NCI-H2171 treated with DMSO at 0.1 percent for 48 hours (cell line): ENCODE measurements around the gene KRT6C.

Source experiments
- DNase-seq: peaks from one replicate; lab custom pipeline; 2025; lab: John Stamatoyannopoulos, UW

The KRT6C gene

GRCh38 chr12:52473768-52474167, at the start of gene KRT6C:
KRT6C (minus strand) TSS chr12:52473805; CDS start chr12:52473737, 68 bp downstream.
- no peak for DNase-seq

GRCh38 chr12:52522346-52523011, 48.9 kb upstream of the KRT6C start:
- no peak for DNase-seq

GRCh38 chr12:52521568-52522266, 48.1 kb upstream of the KRT6C start:
- peak; percentile 67 for DNase-seq

- DNase-seq: no peak
These were observed 47.6 kb upstream of the KRT6C start for GRCh38 chr12:52521175-52521567.

GRCh38 chr12:52519826-52520662, 46.4 kb upstream of the KRT6C start, which contains the start of gene KRT5:
KRT5 (minus strand) TSS chr12:52520394; CDS start chr12:52520296, 98 bp downstream.
- DNase-seq: no peak

- no peak for DNase-seq
These were observed 45.7 kb upstream of the KRT6C start for GRCh38 chr12:52519387-52519703.

- no peak for DNase-seq
These were observed 45.2 kb upstream of the KRT6C start for GRCh38 chr12:52518574-52519386.

GRCh38 chr12:52517888-52518287, 44.3 kb upstream of the KRT6C start:
- no peak for DNase-seq

GRCh38 chr12:52517005-52517835, 43.6 kb upstream of the KRT6C start:
- no peak for DNase-seq

GRCh38 chr12:52515927-52516831, 42.6 kb upstream of the KRT6C start:
- DNase-seq: no peak

GRCh38 chr12:52515319-52515646, 41.7 kb upstream of the KRT6C start:
- no peak for DNase-seq

GRCh38 chr12:52514471-52515318, 41.1 kb upstream of the KRT6C start:
- no peak for DNase-seq

GRCh38 chr12:52513736-52514135, 40.1 kb upstream of the KRT6C start:
- DNase-seq: no peak

GRCh38 chr12:52508211-52508610, 34.6 kb upstream of the KRT6C start:
- DNase-seq: no peak

GRCh38 chr12:52506858-52507715, 33.5 kb upstream of the KRT6C start:
- DNase-seq: peak; percentile 25

- no peak for DNase-seq
These were observed 29.3 kb upstream of the KRT6C start for GRCh38 chr12:52502877-52503276.

GRCh38 chr12:52501490-52501889, 27.9 kb upstream of the KRT6C start:
- no peak for DNase-seq

GRCh38 chr12:52500574-52500973, 27.0 kb upstream of the KRT6C start:
- peak; percentile 11 for DNase-seq
